Heart right ventricle (tissue), 16 donors: Measurements from ENCODE around the gene C14orf132. TPM values are rescaled to one million over a fixed set of nuclear protein-coding genes. Genes with fewer than 3 reads are reported as not detected.
A peak's percentile ranks its signal among the peaks of the same experiment; 100 is the strongest.

Source experiments
- ATAC-seq, 8 donors: fragments of 200-7000 bp; cut with Tn5 transposase; one replicate each; pipeline ENCODE4 v1.9.1; 2020; ENCODE audit warnings: mild to moderate bottlenecking in 8 of 8, moderate library complexity in 8 of 8, moderate number of reproducible peaks in 1 of 8
- DNase-seq, 2 donors: peaks; one replicate each; pipeline ENCODE4 v3.0.0-alpha.2; 2020
- H3K27ac ChIP-seq, 10 donors: fragments of 200-600 bp; sonication (generic) in 2 of 10; one replicate each; pipeline versions ENCODE4 v1.5.0 to v1.8.0; 2020 to 2022; ENCODE audit warnings: mild to moderate bottlenecking in 3 of 10
- H3K27me3 ChIP-seq, 7 donors: fragments of 200-600 bp; one replicate each; pipeline ENCODE4 v1.8.0; 2021 to 2022; ENCODE audit warnings: mild to moderate bottlenecking in 2 of 7
- H3K36me3 ChIP-seq, 9 donors: fragments of 200-600 bp; sonication (generic) in 1 of 9; one replicate each; pipeline versions ENCODE4 v1.5.0 to v1.8.0; 2020 to 2022; ENCODE audit warnings: mild to moderate bottlenecking in 2 of 9
- H3K4me1 ChIP-seq, 9 donors: fragments of 200-600 bp; sonication (generic) in 1 of 9; one replicate each; pipeline versions ENCODE4 v1.5.0 to v1.8.0; 2020 to 2022; ENCODE audit warnings: mild to moderate bottlenecking in 4 of 9
- H3K4me3 ChIP-seq, 10 donors: fragments of 200-600 bp; sonication (generic) in 2 of 10; one replicate each; pipeline versions ENCODE4 v1.5.0 to v1.8.0; 2020 to 2022; ENCODE audit warnings: mild to moderate bottlenecking in 7 of 10, moderate library complexity in 2 of 10
- H3K9me3 ChIP-seq, 11 donors: fragments of 200-600 bp in 10 of 11; sonication (generic) in 2 of 11; one replicate each; pipeline versions ENCODE4 v1.5.0 to v1.8.0; 2013 to 2022; ENCODE audit warnings: mild to moderate bottlenecking in 2 of 11, control low read depth in 1 of 11, moderate library complexity in 1 of 11
- CTCF ChIP-seq, 9 donors: fragments of 200-600 bp; sonication (generic) in 2 of 9; IDR thresholded peaks; one replicate each; pipeline versions ENCODE4 v1.5.0 to v1.8.0; 2021 to 2022; ENCODE audit warnings: antibody characterized with exemption in 9 of 9, mild to moderate bottlenecking in 5 of 9, moderate library complexity in 1 of 9
- WGBS, 2 donors: extraction: QIAGEN DNeasy Blood & Tissue Kit; methylation state at CpG; one replicate each; pipeline ENCODE4 v1.1.7; 2013; ENCODE audit warnings: inconsistent platforms in 1 of 2; 5-methylcytosine and 5-hydroxymethylcytosine counted together
- intact Hi-C, 10 donors: fragments of 100-400 bp; cut with DNase I; formaldehyde crosslinking; loops; one replicate each; pipeline versions ENCODE4 v1.11.1 to v1.14.2; 2022
- polyA plus RNA-seq, 2 donors: library from polyadenylated mRNA; stranded (reverse); fragments of 200-250 nt; gene quantifications; one replicate each; pipeline ENCODE4 v1.2.3, GENCODE V29; 2013
- total RNA-seq, 10 donors: library from RNA; stranded (reverse); fragmentation: NEBNext Ultra II Directional in 3 of 10; extraction: Animal tissue kit (Norgen Biotek cat#: 25700) in 3 of 10; gene quantifications; one replicate each; pipeline versions ENCODE4 v1.2.1 to v1.2.4, GENCODE V29; 2021 to 2023
- donor health status: Arrhythmogenic right ventricular cardiomyopathy.
- donor health status: ischemic (EF 13 %, LVEDD 7.1; RV severe dilation, severe dysfunction).
- donor health status: healthy with polysubstance abuse.
- donor health status: DM: no; HTN: yes; CAD: no.
- donor health status: DM: no; HTN: no; CAD: no.
- donor health status: ischemic (EF 25% LVEDD 6.9; RV normal size, moderate dysfunction).
- donor health status: ischemic (EF 25% LVEDD 5.7; RV mildly dilated, moderate dysfunction).
- donor health status: healthy.
- donor health status: DM: yes; HTN: yes; CAD: no.
- donor health status: Ischemic cardiomyopathy.
- donor health status: ischemic (EF 35%, LVEDD 5.7; RV mildly dilated, moderate dysfunction).
- donor health status: nonischemic (EF 11% LVEDD 7.7; RV severe dilation, severe dysfunction).
- donor health status: DM: yes; HTN: yes; CAD: no.
- donor health status: PGD.
- donor health status: ischemic (EF 29% LVEDD 5.4; RV normal size, mild dysfunction).
- donor health status: nonischemic (EF 23%, LVEDD 6.1; RV moderate dilation, normal function).

The C14orf132 gene
- total and polyA plus RNA-seq, 12 donors = 0.80 to 16.2 (median 2.5) TPM

DNA sequence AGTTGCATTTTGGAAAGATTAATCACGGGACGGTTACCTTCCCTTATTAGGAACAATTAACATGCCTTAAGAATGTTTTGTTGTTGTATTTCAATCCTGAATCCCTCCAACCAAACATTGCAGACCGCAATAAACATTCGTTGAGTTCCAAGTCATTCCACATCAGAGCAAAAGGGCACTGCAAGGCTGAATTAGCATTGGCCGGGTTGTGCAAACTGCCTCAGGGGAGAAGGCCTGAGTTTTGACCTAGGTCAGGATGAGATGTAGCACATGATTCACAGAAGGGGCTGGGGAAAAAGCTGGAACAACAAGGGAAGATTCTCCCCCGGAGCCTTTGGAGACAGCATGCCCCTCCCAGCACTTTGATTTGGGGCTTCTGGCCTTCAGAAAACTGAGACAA is 83.3 kb downstream of the C14orf132 start:
- H3K27ac ChIP-seq = no peak overlapping the region
- TF ChIP-seq CTCF (IDR thresholded peaks at IDR 0.05) = no peak
- peaks cover 0 to 19% (median 8%) of the 10 kb centered on the region in 9 donors for H3K4me1 ChIP-seq
- 68 to 74% methylated on average over 6 of the region's 6 CpGs for WGBS, 2 donors
- H3K36me3 ChIP-seq = no peaks in the 10 kb centered on the region
- no peak overlapping the region for H3K4me3 ChIP-seq
- ATAC-seq (no peak), DNase-seq (no peak)
- peaks cover 0 to 18% (median 0%) of the 10 kb centered on the region in 7 donors for H3K27me3 ChIP-seq
- peaks cover 0 to 5% (median 0%) of the 10 kb centered on the region in 11 donors for H3K9me3 ChIP-seq
- intact Hi-C loops = no loop called here

- intact Hi-C loops = no loop called here
- H3K27ac ChIP-seq = peak overlapping the region in 2 of 10 donors; percentile 14 to 25
- no peak for TF ChIP-seq CTCF (IDR thresholded peaks at IDR 0.05)
- no peaks in the 10 kb centered on the region for H3K9me3 ChIP-seq
- no peak for DNase-seq
- no peak for ATAC-seq
- WGBS, 2 donors = 12 to 18% methylated on average over 3 of the region's 3 CpGs
- no peaks in the 10 kb centered on the region for H3K36me3 ChIP-seq
- no peak overlapping the region for H3K4me3 ChIP-seq
- peaks cover 0 to 19% (median 8%) of the 10 kb centered on the region in 9 donors for H3K4me1 ChIP-seq
- H3K27me3 ChIP-seq = peaks cover 0 to 18% (median 0%) of the 10 kb centered on the region in 7 donors
These were observed 86.4 kb downstream of the C14orf132 start for GRCh38 chr14:96125536-96125935.

DNA sequence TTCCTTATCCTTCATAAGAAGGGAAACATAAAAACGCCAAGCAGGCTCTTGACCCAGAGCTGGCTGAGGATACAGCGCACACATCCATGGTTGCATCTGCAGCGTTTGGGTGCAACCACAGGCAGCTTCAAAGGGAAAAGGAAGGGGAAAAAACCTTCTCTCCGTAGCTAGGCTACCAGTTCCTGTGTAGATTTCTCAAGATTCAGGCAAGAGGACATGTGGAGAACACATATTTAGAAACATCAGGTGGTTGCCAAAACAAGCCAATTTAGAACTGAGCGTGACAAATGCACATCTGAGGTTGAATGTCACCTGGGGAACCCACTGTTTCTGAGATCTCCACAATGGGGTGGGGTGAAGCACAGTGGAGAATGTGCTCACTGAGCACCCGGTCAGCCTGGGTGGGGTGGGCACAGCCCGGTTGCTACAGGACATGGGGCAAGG is 87.2 kb downstream of the C14orf132 start:
- Histone ChIP-seq H3K27me3 (peaks cover 0 to 14% (median 0%) of the 10 kb centered on the region in 7 donors), H3K9me3 (no peaks in the 10 kb centered on the region), H3K27ac (peak overlapping the region in 1 of 10 donors; percentile 20), H3K4me1 (peaks cover 0 to 19% (median 8%) of the 10 kb centered on the region in 9 donors), H3K36me3 (no peaks in the 10 kb centered on the region), H3K4me3 (no peak overlapping the region)
- ATAC-seq (peak in 5 of 8 donors; percentile 13 to 79 (median 46)), DNase-seq (no peak)
- intact Hi-C loops = no loop called here
- WGBS, 2 donors = 49 to 62% methylated on average over 7 of the region's 7 CpGs
- TF ChIP-seq CTCF (IDR thresholded peaks at IDR 0.05) = no peak

DNA sequence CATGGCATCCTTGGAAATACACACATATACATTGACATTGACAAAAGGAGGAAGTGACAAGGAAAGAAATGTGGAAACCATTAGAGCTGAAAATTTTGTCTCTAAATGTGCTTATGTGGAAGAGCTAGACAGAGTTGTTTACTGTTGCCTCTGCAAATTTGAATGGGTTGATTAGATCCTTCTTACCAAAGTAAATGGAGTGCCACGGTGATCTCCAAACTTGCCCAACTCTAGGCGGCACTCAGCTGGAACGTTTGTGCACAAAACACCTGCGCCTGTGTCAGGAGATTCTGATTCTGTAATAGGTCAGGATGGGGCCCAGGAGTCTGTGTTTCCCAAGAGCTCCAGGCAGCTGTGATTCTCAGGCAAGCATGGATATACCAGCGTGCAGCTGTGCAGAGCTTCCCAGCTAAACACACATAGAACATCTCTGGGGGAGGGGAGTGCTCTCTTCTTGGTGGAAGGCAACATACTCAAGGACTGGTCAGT is 87.7 kb downstream of the C14orf132 start:
- H3K27ac ChIP-seq = peak overlapping the region in 1 of 10 donors; percentile 20
- 72 to 75% methylated on average over 5 of the region's 5 CpGs for WGBS, 2 donors
- no peak for ATAC-seq
- no peak overlapping the region for H3K4me3 ChIP-seq
- peaks cover 0 to 19% (median 8%) of the 10 kb centered on the region in 9 donors for H3K4me1 ChIP-seq
- DNase-seq = no peak
- TF ChIP-seq CTCF (IDR thresholded peaks at IDR 0.05) = no peak
- H3K27me3 ChIP-seq = peaks cover 0 to 13% (median 0%) of the 10 kb centered on the region in 7 donors
- H3K9me3 ChIP-seq = no peaks in the 10 kb centered on the region
- intact Hi-C loops = no loop called here
- H3K36me3 ChIP-seq = no peaks in the 10 kb centered on the region
